Measurements from ENCODE around the gene SMG9.

DNA sequence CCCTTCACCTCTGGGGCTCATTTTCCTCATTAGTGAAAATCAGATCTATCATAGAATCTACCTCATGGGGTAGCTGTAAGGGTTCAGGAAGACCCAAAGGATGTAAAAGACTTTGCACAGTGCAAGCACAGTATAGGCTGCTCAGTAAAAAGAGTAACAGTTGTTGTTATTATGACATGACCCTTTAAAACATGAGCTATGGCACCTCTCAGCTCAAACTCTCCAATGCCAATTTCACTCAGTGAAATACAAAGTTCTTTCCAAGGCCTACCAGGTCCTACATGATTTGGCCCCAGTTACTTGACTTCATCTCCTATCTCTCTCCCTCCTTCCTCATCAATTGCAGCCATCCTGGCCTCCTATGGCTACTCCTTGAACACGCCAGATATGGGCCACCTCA lies 4.9 kb downstream of the SMG9 start:
- TF ChIP-seq, protein P1, sequence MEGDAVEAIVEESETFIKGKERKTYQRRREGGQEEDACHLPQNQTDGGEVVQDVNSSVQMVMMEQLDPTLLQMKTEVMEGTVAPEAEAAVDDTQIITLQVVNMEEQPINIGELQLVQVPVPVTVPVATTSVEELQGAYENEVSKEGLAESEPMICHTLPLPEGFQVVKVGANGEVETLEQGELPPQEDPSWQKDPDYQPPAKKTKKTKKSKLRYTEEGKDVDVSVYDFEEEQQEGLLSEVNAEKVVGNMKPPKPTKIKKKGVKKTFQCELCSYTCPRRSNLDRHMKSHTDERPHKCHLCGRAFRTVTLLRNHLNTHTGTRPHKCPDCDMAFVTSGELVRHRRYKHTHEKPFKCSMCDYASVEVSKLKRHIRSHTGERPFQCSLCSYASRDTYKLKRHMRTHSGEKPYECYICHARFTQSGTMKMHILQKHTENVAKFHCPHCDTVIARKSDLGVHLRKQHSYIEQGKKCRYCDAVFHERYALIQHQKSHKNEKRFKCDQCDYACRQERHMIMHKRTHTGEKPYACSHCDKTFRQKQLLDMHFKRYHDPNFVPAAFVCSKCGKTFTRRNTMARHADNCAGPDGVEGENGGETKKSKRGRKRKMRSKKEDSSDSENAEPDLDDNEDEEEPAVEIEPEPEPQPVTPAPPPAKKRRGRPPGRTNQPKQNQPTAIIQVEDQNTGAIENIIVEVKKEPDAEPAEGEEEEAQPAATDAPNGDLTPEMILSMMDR (IDR thresholded peaks at IDR 0.05): no peak
- TF ChIP-seq POLR2A (IDR thresholded peaks at IDR 0.05): no peak
- no peak for TF ChIP-seq EP300 (IDR thresholded peaks at IDR 0.05)

Data from tibial nerve (tissue), 4 donors.